ENCODE measurements around the gene BSG.

GRCh38 chr19:616062-616700 is 43.8 kb downstream of the BSG start:
- no peak for TF ChIP-seq CTCF (conservative IDR thresholded peaks at IDR 0.05 in 1 of 2, IDR thresholded peaks at IDR 0.05 in 1 of 2; ENCODE audit: low read depth in 1 of 2, low read length in 2 of 2)
- no peak for TF ChIP-seq EZH2 (IDR thresholded peaks at IDR 0.05; ENCODE audit: low read length, missing control alignments)
